ENCODE data around the gene LEO1. TPM values are rescaled to one million over a fixed set of nuclear protein-coding genes. Genes with fewer than 3 reads are reported as not detected.

Gene LEO1
- total and polyA plus RNA-seq, 10 of the 15 experiments (the other 5 are each of a cell fraction or from before 2014, with no cell fraction given) = 13.6 to 50.6 (median 32.4) TPM

- TF ChIP-seq PRDM15 (CRISPR knock-in tag; IDR thresholded peaks at IDR 0.05) = no peak
- TF ChIP-seq SREBF2 (IDR thresholded peaks at IDR 0.05; ENCODE audit: low read length) = no peak
- TF ChIP-seq ZNF24 (IDR thresholded peaks at IDR 0.05) = no peak
- TF ChIP-seq PML (IDR thresholded peaks at IDR 0.05; ENCODE audit: low read length) = no peak
- no peak for TF ChIP-seq ZBTB33 (IDR thresholded peaks at IDR 0.05)
- TF ChIP-seq RELB (IDR thresholded peaks at IDR 0.05; ENCODE audit: low read depth) = no peak; the same call in 1 of the 2 replicates
- no peak for TF ChIP-seq ZNF622 (IDR thresholded peaks at IDR 0.05)
- TF ChIP-seq NR2F1 (conservative IDR thresholded peaks at IDR 0.05) = 0 out of 2 replicates have a peak, but pooled peaks have one; percentile 38
- no peak for TF ChIP-seq NFYA (IDR thresholded peaks at IDR 0.05; ENCODE audit: borderline replicate concordance, low read depth, low read length)
- TF ChIP-seq NFXL1 (IDR thresholded peaks at IDR 0.05; ENCODE audit: borderline replicate concordance) = no peak
- TF ChIP-seq IKZF1 (conservative IDR thresholded peaks at IDR 0.05) = peak; percentile 49
- no peak for TF ChIP-seq CREM (IDR thresholded peaks at IDR 0.05; ENCODE audit: low read depth)
- 0 out of 2 replicates have a peak, but pooled peaks have one; percentile 16 for TF ChIP-seq NR2C1 (IDR thresholded peaks at IDR 0.05)
- TF ChIP-seq SIN3A (IDR thresholded peaks at IDR 0.05; ENCODE audit: low read depth, low read length) = no peak
- no peak for TF ChIP-seq MYC (IDR thresholded peaks at IDR 0.05; ENCODE audit: insufficient read depth, insufficient read length, insufficient replicate concordance, low read length, severe bottlenecking)
- peak; percentile 79 for TF ChIP-seq SPI1 (IDR thresholded peaks at IDR 0.05; ENCODE audit: borderline replicate concordance, insufficient read depth, low read depth, low read length)
- no peak for TF ChIP-seq RELA (IDR thresholded peaks at IDR 0.05; ENCODE audit: borderline replicate concordance, partially characterized antibody)
- TF ChIP-seq ETV6 (conservative IDR thresholded peaks at IDR 0.05 in 1 of 2, IDR thresholded peaks at IDR 0.05 in 1 of 2; ENCODE audit: borderline replicate concordance in 1 of 2, low read depth in 1 of 2) = no peak
- TF ChIP-seq ZNF274 (IDR thresholded peaks at IDR 0.05; ENCODE audit: insufficient read depth, insufficient read length) = no peak
Measured at GRCh38 chr15:52008698-52009434, 37.3 kb upstream of the LEO1 start (continued).
